OCI-LY1 (cell line): ENCODE data around the gene MEIKIN.

ENCODE experiments used
- EZH2 ChIP-seq: fragments of 200-600 bp; sonication (generic), shearing (Covaris generic); IDR thresholded peaks from 2 replicates; pipeline ENCODE4 v1.8.0; 2017; ENCODE audit warnings: borderline replicate concordance, mixed run types, mild to moderate bottlenecking, antibody characterized with exemption, low read length, moderate library complexity, mixed read lengths
- TF ChIP-seq, protein P1 (sequence below): fragments of 200-600 bp; sonication (generic), shearing (Covaris generic); IDR thresholded peaks from 2 replicates; pipeline ENCODE4 v1.5.1; 2017; ENCODE audit warnings: mild to moderate bottlenecking, antibody characterized with exemption, low read length, moderate library complexity, mixed read lengths

DNA sequence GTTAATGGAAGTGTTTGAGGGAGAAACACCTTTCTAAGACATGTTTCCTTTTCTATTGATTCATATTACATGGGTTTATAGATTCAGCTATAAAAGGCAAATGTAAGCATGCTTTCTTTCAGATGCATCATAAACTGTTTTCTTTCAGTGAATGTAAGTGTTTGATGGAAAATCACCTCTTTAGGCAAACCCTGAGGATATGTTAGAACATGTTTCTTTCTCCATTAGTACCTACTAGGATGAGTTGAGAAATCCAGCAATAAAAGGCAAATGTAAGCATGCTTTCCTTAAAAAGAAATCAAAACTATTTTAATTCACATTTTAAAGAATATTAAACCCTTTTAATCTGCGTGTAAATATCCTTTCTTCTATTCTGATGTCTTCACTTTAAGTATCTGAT is 180.2 kb downstream of the MEIKIN start:
- TF ChIP-seq, protein P1, sequence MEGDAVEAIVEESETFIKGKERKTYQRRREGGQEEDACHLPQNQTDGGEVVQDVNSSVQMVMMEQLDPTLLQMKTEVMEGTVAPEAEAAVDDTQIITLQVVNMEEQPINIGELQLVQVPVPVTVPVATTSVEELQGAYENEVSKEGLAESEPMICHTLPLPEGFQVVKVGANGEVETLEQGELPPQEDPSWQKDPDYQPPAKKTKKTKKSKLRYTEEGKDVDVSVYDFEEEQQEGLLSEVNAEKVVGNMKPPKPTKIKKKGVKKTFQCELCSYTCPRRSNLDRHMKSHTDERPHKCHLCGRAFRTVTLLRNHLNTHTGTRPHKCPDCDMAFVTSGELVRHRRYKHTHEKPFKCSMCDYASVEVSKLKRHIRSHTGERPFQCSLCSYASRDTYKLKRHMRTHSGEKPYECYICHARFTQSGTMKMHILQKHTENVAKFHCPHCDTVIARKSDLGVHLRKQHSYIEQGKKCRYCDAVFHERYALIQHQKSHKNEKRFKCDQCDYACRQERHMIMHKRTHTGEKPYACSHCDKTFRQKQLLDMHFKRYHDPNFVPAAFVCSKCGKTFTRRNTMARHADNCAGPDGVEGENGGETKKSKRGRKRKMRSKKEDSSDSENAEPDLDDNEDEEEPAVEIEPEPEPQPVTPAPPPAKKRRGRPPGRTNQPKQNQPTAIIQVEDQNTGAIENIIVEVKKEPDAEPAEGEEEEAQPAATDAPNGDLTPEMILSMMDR: no peak
- no peak for TF ChIP-seq EZH2
